VCaP (cell line): Measurements from ENCODE around the gene SLC39A11.
"Not testable (repeated sequence)": the region's sequence is repeated elsewhere in the genome, so short reads cannot be mapped to it uniquely, and the experiment has no call there.

Source experiments
- H3K27ac ChIP-seq: fragments of 450-650 bp; 2 replicates; pipeline ENCODE4 v1.5.1; 2017
- TF ChIP-seq, protein P1 (sequence below): fragments of 450-650 bp; conservative IDR thresholded peaks from 2 replicates; pipeline ENCODE4 v1.5.1; 2017; ENCODE audit warnings: mild to moderate bottlenecking, moderate library complexity

SLC39A11 gene

DNA sequence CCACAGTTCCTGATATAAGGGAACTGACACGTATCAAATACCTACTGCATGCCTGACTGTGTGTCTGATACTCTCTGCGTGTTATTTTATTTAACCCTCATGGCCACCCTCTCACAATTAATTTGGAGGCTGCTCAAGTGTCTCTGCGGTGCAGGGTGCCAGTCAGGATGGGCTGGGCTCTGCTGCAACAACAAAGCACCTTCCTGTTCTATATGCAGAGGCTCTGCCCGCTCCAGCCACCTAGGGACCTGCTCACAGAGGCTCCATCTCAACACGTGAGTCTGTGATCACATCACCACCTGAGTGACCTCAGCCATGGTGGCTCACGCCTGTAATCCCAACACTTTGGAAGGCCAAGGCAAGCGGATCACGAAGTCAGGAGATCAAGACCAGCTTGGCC lies 87.1 kb downstream of the SLC39A11 start:
- TF ChIP-seq, protein P1, sequence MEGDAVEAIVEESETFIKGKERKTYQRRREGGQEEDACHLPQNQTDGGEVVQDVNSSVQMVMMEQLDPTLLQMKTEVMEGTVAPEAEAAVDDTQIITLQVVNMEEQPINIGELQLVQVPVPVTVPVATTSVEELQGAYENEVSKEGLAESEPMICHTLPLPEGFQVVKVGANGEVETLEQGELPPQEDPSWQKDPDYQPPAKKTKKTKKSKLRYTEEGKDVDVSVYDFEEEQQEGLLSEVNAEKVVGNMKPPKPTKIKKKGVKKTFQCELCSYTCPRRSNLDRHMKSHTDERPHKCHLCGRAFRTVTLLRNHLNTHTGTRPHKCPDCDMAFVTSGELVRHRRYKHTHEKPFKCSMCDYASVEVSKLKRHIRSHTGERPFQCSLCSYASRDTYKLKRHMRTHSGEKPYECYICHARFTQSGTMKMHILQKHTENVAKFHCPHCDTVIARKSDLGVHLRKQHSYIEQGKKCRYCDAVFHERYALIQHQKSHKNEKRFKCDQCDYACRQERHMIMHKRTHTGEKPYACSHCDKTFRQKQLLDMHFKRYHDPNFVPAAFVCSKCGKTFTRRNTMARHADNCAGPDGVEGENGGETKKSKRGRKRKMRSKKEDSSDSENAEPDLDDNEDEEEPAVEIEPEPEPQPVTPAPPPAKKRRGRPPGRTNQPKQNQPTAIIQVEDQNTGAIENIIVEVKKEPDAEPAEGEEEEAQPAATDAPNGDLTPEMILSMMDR = no peak
- no peak overlapping the region for H3K27ac ChIP-seq

DNA sequence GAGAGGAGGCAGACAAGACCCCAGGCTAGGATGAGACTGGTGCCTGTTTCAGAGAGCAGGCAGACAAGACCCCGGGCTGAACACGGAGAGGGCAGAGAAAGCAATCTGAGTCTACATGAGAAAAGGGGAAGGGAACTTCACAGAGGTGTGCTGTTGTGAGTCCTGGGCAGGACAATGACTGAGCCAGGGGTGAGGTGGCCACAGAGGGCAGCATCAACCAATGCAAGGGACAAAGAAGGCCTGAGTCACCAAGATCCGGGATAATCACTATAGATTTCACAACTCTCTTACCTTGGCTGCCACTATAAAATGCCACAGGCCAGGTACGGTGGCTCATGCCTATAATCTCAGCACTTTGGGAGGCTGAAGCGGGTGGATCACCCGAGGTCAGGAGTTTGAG lies 89.0 kb downstream of the SLC39A11 start:
- no peak overlapping the region for H3K27ac ChIP-seq
- TF ChIP-seq, protein P1 = no peak

DNA sequence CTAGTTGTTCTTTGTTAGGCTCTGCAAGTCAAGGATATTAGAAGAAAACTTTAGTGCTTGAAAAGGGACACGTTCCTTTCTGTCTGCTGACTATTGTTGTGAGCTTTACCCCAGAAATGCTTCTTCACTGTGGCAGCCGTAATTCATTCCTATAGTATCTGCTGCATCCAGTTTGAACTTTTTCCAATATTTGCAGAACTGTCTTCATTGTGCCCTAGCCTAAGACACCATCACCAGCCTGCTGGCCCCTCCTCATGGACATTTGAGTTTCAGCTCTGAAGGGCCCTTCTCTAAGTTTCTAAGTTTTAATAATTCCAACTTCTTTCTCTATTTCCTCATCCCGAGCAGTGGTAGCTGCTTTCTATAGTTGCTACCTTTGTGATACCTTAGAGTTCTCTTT lies 91.7 kb downstream of the SLC39A11 start:
- no peak overlapping the region for H3K27ac ChIP-seq
- TF ChIP-seq, protein P1 = no peak

DNA sequence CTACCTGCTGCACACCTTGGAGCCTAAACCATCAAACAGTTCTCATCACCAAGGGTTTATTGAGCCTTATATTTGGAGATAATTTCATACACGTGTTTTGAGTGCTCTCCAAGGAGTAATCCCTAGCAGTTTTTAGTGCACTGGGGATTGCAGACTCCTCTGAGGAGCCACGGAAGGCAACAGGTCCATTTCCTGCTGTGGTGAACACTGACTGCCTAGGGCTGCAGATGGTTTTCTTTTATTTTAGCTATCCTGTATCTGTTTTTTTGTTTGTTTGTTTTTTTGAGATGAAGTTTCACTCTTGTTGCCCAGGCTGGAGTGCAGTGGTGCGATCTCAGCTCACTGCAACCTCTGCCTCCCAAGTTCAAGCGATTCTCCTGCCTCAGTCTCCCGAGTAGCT lies 93.0 kb downstream of the SLC39A11 start:
- H3K27ac ChIP-seq = not testable (repeated sequence)

DNA sequence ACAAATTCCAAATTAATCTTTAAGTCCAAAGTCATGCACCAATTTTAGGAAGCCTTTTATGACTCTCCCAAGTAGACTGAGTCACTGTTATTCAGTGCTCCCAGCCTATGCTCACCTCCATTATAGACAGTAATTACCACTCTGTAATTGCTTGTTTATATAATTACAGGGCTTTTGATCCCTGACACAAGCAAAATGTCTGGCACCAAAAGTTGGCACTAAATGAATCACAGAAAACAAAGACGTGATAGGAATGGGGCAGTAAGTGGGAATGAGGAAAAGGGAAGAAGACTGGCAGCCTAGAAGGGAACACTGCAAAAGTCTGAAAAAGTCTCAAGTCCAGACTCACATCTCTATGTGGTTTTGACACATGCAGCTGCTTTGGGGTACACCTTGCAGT lies 94.1 kb downstream of the SLC39A11 start:
- TF ChIP-seq, protein P1 = no peak
- no peak overlapping the region for H3K27ac ChIP-seq

DNA sequence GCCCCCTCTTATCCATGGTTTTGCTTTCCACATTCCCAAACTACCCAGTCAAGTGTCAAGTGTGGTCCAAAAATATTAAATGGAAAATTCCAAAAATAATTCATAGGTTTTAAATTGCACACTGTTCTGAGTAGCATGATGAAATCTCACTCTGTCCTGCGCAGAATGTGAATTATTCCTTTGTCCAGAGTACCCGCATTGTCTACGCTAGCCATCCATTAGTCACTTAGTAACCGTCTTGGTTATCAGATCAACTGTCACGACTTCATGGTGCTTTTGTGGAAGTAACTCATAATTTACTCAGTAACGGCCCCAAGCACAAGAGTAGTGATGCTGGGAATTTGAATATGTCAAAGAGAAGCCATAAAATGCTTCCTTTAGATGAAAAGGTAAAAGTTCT lies 94.9 kb downstream of the SLC39A11 start:
- no peak overlapping the region for H3K27ac ChIP-seq
- TF ChIP-seq, protein P1 = no peak

DNA sequence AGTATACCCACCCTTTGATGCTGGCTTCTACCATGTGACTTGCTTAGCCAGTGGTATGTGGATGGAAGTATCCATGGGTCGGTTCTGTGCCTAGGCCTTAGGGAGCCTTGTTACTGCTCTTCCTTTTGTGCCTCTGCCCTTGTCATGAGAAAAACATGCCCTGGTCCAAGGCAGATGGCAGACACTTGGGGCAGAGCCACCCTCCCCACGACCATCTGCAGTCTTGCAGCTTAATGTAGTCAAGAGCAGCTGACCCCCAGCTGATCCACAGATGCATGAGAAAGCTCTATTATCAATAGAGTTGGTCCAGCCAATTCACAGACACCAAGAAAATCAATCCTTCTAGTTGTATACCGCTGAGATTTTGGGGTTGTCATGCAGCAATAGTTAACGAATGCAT lies 95.7 kb downstream of the SLC39A11 start:
- TF ChIP-seq, protein P1 = no peak
- no peak overlapping the region for H3K27ac ChIP-seq

DNA sequence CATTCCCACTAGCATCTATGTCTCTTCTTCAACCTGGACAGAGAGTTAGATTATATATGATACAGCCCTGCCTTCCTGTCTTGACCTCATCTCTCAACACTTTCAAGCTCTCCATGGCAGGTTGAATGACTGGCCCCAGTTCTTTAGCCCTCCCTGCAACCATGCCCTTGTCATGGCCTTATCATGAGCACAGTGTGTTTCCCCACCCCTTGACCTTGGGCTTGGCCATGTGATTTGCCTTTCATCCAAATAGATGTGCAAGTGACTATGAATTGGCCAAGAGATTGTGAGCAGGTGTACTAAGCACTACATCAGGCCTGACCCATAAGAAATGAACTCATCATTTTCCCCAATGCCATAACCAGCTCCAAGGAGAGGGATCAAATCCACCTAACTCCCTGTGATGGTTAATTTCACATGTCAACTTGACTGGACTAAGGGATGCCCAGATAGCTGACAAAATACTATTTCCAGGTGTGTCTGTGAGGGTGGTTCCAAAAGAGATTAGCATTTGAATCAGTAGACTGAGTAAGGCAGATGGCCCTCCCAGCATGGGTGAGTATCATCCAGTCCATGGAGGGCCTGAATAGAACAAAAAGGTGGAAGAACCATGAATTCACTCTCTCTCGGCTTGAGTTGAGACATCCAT lies 97.4 kb downstream of the SLC39A11 start:
- TF ChIP-seq, protein P1 = no peak
- no peak overlapping the region for H3K27ac ChIP-seq

DNA sequence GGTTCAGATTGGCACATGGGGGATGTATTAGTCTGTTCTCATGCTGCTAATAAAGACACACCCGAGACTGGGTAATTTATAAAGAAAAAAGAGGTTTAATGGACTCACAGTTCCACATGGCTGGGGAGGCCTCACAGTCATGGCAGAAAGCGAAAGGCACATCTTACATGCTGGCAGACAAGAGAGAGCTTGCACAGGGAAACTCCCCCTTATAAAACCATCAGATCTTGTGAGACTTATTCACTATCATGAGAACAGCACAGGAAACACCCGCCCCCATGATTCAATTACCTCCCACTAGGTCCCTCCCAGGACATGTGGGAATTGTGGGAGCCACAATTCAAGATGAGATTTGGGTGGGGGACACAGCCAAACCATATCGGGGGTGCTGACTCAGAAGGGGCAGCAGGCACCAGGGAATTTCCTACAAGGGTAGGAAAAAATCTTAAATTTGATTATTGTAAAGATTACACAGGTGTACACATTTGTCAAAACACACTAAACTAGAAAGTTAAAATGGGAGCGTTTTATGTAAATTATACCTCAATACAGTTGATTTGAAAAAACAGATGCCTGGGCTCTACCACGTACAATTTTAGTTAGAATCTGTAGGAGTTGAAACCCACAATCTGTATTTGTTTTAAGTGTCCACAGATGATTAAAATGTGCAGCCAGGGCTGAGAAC lies 99.6 kb downstream of the SLC39A11 start:
- not testable (repeated sequence) for H3K27ac ChIP-seq
